HG03469 (cell line): Measurements from ENCODE around the gene TMEM63B.
"Not testable (repeated sequence)": the region's sequence is repeated elsewhere in the genome, so short reads cannot be mapped to it uniquely, and the experiment has no call there.

Experiments
- ATAC-seq: cut with Tn5 transposase; IDR thresholded peaks from one replicate; pipeline ENCODE4 v1.9.1; 2021; ENCODE audit warnings: mild to moderate bottlenecking, moderate library complexity, moderate number of reproducible peaks; ENCODE audit not compliant: unreplicated experiment

Gene TMEM63B

DNA sequence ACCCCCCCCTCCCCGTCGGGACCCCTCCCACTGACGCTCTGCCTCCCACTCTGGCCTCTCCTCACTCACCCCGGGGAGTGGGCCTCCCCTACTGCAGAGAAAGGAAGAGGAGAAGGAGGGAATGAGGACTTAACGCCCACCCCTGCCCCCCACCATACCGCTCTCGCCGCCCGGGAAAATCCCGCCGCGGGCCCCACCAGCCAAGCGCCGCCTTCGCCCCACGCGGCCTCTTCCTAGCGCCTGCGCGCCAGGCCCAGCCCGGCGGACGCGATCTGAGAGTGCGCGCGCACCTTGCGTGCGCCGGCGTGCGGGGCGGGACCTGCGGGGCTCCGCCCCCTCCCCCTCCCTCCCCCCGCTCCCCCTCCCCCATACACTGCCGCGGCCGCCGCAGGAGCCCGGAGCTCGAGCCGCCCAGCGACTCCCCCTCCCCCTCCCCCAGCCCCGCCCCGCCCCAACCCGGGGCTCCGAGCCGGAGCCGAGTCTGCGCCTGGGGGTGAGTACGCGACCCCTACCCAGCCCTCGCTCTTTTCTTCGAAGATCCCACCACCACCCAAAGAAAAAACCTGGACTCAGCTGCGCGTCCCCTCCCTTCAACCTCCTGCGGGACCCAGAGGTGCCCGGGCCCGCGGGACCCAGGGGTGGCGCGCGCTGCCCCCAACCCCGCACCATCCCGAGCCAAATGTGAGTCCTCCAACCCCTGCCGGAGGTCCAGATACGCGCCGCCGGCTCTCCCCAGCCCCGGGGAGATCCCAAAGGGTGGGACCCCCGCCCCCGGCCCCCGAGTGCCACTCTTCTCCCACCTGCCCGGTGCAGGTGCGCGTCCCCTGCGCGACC lies at the start of gene TMEM63B, which contains the start of gene MRPL14:
TSS of gene TMEM63B (plus strand) at position 369 of the 834 bp plus-strand sequence. CDS start 7,031 bp downstream, outside the sequence.
TSS of gene MRPL14 (minus strand) at position 267 of the 834 bp plus-strand sequence. CDS start 10,841 bp downstream, outside the sequence.
- ATAC-seq: no peak

DNA sequence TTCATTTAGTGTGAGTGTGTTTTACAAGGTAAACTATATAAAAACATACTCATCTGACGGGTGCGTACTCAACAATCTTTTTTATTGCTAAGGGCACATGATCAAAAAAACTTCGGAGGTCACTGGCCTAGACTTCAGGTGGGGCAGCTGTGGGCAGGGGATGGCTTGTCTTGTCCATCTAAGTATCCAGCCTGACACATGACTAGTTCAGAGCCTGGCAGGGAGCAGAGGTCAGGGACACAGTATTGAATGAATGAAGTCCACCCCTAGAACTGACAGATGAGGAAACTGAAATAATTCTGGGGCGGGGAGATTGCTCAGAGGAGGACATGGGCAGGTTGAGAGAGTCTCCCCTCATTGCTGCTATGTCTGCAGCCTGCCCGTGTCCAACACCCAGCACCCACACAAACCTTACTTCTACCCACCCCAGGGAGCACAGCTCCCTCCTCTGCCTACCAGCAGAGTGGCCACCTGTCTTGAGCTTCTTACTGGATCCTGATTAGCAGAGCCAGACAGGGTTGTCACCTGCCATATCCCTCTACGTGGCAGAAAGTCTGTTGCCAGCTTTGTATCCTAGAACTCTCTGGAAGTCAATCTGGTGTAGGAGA lies 49.0 kb upstream of the TMEM63B start:
- no peak for ATAC-seq

DNA sequence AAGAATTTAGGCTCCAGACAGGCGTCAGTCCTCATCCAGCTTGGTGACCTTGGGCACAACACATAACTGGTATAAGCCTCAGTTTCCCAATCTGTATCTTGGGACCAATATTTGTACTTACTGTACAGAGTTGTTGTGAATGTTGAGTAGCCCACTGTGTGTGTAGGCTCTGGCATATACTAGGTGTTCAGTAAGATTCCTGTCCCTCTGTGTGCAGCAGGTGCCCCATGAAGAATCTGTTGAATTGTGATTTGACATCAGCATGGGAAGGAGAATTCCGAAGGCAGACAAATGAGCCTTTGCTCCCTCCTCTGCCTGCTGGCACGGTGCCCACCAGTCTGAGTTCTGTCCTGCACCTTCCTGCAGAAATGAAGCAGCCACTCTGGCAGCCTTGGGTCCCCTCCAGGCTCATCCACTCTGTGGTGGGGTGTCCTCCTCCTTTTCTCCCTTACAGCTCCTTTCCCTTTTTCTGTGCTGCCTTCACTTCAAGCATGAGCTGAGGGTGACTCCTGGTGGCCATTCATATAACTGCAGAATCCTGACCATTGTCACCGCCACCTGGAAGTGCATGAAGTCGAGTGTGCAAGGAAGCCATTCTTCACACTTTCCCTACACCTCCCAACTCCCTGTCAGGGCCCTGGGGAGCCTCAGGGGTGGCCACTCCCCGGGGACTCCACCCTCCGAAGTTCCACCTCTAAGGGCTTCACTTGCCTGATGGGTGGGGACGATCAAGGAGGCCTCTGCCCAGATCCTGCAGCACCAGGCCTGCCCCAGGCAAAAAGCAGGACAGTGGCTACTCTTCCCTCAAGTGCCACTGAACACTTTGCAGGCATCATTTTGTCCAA lies 48.3 kb upstream of the TMEM63B start:
- no peak for ATAC-seq

DNA sequence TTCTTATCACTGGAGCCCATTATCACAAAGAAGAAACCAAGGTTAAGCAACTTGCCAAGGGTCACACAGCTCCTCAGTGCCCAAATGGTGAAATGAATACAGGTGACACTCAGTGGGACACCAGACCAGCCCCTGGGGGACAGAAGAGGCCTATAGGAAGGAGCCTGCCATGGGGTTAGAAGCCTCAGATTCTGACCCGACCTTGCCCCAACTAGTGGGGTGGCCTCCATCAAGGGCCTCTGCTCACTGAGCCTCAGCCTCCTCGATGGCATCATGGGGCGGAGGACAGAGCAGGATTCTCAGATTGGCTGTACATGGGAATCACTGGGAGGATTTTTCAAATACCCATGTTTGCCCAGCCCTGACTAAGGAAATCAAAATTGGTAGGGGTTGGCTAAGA lies 47.7 kb upstream of the TMEM63B start:
- no peak for ATAC-seq

DNA sequence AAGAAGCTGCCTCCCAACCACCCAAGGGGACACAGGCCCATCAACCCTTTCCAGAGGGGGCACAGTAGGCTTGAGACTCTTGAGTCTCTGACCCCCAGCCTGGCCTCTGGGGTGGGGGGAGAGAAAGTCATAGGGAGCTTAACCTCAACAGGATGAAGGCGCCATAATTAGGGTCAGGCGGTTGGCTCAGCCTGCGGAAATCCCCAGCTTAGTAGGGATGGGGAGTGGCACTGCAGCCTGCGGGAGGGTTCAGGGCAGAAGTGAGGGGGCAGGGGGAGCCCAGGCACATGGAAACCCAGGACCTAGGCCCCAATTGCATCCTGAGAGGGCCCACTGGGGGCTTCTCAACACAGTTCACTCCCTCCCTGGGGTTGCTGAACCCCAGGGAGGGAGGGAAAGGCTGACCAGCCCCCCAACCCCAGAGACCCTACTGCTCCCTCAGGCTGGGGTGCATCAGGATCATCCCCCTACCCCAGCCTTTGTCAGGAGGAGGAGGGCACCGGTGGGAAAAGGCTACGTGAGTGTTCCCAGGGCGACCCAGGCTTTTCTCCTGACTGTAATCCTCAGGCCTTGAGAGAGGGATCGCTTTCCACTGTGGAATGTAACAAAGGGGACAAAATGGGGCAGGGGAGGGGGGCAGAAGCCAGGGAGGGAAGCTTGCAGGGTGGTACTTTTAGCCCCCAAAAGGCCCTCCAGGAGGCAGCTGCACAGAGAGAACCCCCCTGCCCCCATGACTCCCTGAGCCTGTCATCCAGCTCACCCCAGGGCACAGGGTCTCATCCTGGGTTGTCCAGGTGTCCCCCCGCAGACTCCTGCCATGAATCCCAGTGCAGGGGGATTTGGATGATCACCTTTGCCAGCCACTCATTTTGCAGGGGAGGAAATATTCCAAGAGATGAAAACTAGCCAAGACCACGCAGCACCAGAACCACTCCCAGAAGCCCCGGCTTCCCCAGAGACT lies 46.5 kb upstream of the TMEM63B start:
- no peak for ATAC-seq

DNA sequence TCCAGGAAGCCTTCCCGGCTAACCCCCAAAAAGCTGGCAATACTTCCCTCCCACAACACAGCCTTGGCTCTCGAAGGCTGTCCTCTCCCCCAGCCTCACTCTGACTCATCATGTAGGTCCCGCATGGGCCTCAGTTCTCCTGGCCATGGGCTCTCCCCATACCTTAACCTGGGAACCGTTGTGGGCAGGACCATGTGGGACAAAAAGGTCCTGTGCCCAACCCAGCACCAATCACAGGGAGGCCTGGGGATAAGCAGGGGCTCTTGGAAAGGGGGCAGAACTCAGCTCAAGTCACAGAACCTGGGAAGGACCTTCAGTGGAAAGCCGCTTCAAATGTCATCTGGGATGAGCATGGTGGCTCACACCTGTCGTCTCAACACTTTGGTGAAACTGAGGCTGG lies 45.6 kb upstream of the TMEM63B start:
- no peak for ATAC-seq

DNA sequence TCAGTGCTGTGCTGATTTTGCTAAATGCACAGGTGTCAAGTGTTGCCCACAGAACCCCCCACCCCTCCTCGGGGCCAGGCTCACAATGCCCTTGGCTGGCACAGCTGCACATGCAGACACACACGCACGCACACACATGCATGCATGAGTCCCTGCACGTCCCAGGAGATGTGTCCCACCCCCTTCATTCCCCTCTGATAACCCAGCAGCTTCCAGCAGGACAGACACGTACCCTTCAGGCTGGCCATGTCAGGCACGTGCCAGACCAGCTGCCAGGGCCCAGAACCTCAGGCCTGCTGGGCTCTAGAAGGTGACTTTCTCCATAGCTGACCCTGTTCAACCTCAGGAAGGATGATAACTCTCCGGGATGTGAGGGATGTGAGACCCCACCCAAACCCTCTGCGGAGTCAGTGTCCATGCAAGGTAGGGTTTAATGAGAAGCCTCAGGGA lies 44.5 kb upstream of the TMEM63B start:
- no peak for ATAC-seq

DNA sequence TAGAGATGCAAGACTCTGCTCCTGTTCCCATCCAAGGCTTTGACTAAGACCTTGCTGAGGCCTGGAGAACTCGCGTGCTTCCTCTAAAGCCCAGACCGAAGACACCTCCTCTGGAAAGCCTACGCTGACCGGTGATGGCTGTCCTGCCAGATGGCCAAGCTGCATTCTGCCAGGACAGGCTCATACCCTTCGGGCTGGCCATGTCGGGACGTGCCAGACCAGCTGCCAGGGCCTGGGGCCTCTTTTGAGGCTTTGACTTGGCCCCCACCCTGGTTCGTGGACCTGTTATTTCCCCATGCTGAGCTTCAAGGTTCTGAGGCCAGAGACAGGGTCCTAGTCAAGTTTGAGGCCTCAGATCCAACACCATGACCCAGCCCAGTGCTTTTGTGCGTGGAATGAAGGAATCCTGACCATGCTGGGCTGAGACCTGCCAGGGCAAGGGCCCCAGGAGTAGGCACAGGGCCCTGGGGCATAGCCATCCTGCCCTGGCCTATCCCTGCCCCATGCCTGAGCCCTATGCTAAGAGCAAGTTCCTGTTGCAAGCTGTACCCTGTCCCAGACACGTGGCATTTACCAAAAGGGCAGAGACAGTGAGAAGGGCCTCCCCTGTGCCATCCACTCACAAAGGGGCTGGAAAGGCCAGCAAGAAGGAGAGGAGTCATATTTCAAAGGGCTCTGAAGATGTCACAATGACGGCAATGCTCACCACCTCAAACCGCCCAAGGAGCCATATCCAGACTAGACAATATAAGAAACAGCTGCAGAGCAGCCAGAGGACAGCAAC lies 42.9 kb upstream of the TMEM63B start:
- no peak for ATAC-seq

DNA sequence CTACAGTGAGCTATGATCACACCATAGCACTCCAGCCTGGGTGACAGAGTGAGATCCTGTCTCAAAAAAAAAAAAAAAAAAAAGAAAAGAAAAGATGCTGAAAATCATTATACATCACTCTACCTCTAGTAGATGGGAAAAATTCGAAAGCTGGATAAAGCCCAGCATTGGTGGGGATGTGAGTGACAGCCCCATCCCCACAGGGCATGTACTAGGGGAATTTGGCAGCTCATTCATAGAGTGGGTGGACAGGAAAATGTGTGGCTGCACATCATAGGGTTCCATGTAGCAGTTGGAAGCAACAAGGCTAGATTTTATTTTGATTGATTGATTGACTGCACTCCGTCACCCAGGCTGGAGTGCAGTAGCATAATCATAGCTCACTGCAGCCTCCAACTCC lies 42.1 kb upstream of the TMEM63B start:
- no peak for ATAC-seq

DNA sequence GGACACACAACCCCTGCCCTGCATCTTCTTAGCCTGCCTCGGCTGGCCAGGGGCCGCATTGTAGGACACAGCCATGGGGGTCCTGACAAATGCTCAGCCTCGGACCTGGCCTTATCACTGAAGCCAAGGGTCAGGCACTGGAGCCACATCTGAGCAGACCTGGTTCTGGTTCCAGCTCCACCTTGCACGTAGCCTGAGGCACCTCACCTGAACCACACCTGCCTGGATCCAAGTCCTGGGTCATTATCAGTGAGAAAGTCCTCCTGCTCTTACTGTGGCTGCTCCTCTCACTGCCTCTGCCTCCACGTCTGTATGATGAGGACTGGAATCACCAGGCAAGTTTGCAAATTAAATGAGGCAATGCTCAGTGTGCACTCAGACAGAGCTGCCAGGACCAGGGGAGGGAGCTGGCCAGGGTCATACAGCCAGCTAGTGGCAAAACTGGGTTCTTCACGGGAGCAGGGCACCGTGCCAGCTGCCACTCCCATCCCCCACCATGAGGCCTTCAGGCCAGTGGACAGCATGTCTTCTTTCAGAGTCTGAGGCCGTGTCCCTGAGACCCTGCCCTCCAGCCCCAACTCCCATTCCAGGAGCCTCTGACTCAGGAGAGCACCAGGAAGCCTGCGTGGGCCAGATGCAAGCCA lies 40.3 kb upstream of the TMEM63B start:
- no peak for ATAC-seq

DNA sequence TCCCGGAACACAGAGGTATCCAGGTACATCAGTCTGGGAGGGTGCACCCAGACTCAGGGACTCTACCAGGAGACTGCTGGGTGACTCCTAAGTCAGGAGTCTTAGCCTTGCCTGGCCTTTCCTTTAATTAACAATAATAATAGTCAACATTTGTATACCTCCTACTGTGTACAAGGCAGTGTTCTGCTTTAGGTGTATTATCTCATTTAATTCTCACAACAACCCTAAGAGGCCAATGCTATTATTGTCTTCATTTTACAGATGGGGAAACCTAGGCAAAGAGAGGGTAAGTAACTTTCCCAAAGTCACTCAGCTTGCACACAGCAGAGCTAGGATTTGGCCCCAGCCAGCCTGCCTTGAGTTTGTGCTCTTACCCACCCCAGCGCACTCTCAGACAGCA lies 39.7 kb upstream of the TMEM63B start:
- no peak for ATAC-seq

DNA sequence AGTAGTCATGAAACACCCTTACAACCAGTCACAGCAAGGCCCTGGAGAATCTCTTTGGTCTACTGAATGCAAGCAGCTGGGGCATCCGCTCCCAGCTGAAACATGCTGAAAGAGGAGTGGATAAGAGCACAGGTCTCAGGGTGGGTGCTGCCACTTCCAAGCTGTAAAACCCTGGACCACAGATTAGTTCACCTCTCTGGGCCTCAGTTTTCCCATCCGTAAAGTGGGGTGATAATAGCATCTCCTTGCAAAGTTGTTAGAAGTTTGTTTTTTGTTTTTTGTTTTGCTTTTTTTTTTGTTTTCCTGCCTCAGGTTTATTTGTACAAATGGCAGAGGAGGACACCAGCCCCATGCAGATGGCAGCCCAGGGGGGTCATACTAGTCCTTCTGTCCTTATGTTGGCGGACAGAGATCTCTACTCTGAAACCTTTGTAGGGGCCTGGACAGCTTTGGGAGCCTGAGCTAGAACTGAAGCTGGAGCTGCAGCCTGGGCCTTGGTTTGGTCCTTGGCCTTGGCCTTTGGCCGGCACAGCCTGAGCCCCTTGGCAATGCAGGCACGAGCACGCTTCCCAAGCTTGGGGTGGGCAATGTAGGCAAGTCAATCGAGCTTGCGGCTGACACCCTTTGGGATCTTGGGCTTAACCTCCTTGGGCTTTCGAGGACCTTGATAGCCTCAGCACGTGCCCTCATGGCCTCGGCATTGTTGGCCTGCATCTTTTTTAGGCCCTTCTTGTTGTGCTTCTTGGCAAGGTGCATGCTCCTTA lies 38.3 kb upstream of the TMEM63B start:
- no peak for ATAC-seq

DNA sequence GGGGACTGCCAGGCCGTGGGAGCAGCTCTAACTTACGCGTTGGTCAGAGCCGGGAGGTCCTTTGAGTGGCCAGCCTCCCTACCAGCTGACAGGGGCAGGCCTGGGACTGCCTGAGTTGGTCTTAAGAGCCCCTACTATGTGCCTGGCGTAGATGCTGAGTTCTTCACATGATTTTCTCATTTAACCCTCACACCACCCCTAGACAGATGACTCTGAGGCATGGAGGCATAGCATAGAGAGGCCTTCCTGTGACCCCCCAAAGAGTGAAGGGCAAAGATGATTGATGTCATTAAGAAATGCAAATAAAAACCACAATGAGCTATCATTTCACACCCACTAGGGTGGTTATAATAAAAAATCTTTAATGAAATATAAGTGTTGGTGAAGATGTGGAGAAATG lies 36.9 kb upstream of the TMEM63B start:
- ATAC-seq: no peak

DNA sequence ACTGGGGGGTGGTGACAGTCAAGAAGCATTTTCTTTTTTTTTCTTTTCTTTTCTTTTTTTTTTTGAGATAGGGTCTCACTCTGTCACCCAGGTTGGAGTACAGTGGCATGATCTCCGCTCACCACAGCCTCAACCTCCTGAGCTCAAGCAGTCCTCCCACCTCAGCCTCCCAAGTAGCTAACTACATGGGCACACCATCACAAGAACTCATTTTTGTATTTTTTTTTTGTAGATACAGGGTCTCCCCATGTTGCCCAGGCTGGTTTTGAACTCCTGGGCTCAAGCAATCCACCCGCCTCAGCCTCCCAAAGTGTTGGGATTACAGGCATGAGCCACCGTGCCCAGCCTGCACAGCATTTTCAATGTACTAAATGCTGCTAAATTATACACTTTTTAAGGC lies 36.0 kb upstream of the TMEM63B start:
- ATAC-seq: not testable (repeated sequence)

DNA sequence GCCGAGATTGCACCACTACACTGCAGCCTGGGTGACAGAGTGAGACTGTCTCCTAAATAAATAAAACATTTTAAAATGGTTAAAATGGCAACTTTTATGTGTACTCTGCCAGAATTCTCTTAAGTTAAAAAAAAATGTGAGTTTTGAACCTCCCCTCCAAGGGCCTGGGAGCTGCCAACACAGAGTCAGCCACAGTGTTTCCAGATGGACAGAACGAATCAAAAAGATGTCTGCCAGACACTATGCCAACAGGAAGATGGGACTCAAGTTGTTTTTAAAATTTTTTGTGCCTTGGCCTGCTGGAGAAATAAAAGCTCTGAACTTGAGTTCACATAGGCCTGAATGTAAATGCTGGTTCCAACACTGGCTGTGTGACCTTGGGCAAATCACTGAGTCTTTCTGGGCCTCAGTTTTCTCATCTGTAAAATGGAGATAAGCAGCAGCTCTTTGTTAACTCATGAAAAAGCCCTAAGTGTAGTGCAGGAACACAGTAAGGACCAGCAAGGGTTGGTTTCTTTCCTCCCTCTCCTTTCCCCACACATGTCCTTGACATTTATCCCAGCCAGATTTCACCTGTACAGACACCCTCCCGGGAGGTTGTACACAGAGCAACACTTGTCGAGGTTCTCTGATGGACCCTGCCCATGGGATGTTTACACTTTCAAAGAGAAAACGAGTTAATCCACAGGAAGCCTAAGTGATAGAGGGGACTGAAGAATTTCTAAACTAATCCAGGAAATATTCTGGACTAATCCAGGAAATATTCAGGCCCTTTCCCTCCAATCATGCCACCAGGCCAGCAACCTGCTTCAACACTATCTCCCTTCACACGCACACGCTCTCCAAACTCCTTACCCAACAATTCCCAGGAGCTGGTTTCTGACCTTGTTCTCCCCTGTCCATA lies 35.1 kb upstream of the TMEM63B start:
- ATAC-seq: no peak

DNA sequence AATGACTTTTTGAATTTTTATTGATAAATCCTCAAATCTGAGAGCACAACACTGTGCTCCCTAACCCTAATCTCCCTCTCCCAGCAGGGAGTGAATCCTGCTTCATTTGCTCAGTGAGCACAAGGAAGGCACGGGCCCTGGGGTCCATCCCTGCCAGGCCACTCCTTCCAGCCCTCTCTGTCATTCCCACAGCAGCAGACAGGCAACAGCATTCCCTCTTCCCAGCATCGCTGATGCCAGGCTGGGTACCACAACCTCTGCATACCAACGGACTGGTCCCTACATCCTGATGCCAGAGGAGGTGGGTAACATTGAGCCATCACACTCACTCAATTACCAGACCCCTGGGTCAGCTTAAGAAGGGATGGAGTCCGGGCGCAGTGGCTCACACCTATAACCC lies 34.3 kb upstream of the TMEM63B start:
- ATAC-seq: no peak

DNA sequence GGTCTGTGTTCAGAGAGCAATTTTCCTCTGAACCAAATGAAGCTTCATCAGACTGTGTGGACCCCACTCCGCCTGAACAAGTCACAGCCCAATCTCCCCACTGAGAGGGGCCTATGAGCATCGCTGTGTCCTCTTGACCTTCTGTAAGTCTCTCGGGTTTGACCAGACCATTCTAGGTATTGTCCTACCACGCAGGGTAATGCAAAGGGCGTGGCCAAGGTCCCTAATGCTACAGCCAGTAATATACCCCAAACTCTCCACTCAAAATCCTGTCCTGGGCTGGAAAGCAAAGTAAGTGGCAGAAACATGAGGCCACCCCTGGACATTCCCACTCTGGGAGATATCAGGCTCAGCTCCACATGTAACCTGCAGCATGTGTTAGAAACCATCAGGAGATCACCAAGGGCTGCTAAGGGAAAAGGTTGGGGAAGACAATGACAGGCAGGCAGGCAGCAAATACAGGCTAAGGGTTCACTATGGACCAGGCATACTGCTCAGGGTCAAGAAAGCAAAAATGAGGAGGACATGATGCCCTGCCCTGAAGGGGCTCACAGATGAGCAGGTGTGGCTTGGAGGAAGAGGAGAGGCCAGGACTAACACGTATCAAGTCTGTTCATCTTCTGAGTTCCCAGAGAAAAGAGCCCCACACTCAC lies 33.5 kb upstream of the TMEM63B start:
- ATAC-seq: no peak
